ENCODE measurements around the gene GAB3.
"Not testable (repeated sequence)": the region's sequence is repeated elsewhere in the genome, so short reads cannot be mapped to it uniquely, and the experiment has no call there.

GRCh38 chrX:154690438-154690837 is 60.4 kb downstream of the GAB3 start:
- TF ChIP-seq, protein P1, sequence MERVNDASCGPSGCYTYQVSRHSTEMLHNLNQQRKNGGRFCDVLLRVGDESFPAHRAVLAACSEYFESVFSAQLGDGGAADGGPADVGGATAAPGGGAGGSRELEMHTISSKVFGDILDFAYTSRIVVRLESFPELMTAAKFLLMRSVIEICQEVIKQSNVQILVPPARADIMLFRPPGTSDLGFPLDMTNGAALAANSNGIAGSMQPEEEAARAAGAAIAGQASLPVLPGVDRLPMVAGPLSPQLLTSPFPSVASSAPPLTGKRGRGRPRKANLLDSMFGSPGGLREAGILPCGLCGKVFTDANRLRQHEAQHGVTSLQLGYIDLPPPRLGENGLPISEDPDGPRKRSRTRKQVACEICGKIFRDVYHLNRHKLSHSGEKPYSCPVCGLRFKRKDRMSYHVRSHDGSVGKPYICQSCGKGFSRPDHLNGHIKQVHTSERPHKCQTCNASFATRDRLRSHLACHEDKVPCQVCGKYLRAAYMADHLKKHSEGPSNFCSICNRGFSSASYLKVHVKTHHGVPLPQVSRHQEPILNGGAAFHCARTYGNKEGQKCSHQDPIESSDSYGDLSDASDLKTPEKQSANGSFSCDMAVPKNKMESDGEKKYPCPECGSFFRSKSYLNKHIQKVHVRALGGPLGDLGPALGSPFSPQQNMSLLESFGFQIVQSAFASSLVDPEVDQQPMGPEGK (CRISPR knock-in tag; IDR thresholded peaks at IDR 0.05; ENCODE audit: borderline replicate concordance), result not testable (repeated sequence)
- TF ChIP-seq ARNTL (CRISPR knock-in tag; IDR thresholded peaks at IDR 0.05; ENCODE audit: borderline replicate concordance, low read depth); PPARA (CRISPR knock-in tag; IDR thresholded peaks at IDR 0.05; ENCODE audit: borderline replicate concordance); ISL1 (CRISPR knock-in tag; IDR thresholded peaks at IDR 0.05); CSRNP3 (CRISPR knock-in tag; IDR thresholded peaks at IDR 0.05); POU6F1 (CRISPR knock-in tag; IDR thresholded peaks at IDR 0.05; ENCODE audit: borderline replicate concordance, low read depth); CSDC2 (CRISPR knock-in tag; IDR thresholded peaks at IDR 0.05); ZNF565 (CRISPR knock-in tag; conservative IDR thresholded peaks at IDR 0.05; ENCODE audit: low read depth); GLIS3 (CRISPR knock-in tag; IDR thresholded peaks at IDR 0.05); ZNF8 (CRISPR knock-in tag; IDR thresholded peaks at IDR 0.05); RARB (CRISPR knock-in tag; IDR thresholded peaks at IDR 0.05): not testable (repeated sequence)
